GM12878 (cell line): ENCODE results near the gene CXCL13.

Source experiments
- ASH2L ChIP-seq: fragments of 300-600, 200-600 bp; sonication (generic); IDR thresholded peaks from 2 replicates; pipeline ENCODE4 v1.6.1; 2017; ENCODE audit warnings: low read depth, mild to moderate bottlenecking, borderline replicate concordance
- CREB1 ChIP-seq: IDR thresholded peaks from 2 replicates; pipeline ENCODE4 v1.6.1; 2012; ENCODE audit warnings: low read depth, mild to moderate bottlenecking, inconsistent platforms
- CTCF ChIP-seq, 3 experiments: IDR thresholded peaks in 2 of 3; conservative IDR thresholded peaks in 1 of 3; 2 replicates each; pipeline ENCODE4 v1.5.1; 2011; ENCODE audit warnings: low read depth in 3 of 3, low read length in 3 of 3, mild to moderate bottlenecking in 3 of 3, control low read depth in 2 of 3, moderate library complexity in 2 of 3, inconsistent platforms in 1 of 3, mixed read lengths in 1 of 3; ENCODE audit not compliant: control insufficient read depth in 2 of 3, insufficient read depth in 1 of 3; ENCODE audit errors: extremely low read depth in 1 of 3
- EZH2 ChIP-seq: IDR thresholded peaks from 2 replicates; pipeline ENCODE4 v1.6.1; 2012; ENCODE audit warnings: low read depth, mild to moderate bottlenecking, control low read depth, inconsistent platforms, low read length, borderline replicate concordance; ENCODE audit not compliant: control insufficient read depth
- HDAC2 ChIP-seq: fragments of 200-600 bp; sonication (generic); IDR thresholded peaks from 2 replicates; pipeline ENCODE4 v1.6.1; 2017
- MAX ChIP-seq: IDR thresholded peaks from 2 replicates; pipeline ENCODE4 v1.6.1; 2012; ENCODE audit warnings: low read depth, low read length, improper control_type of control experiment
- POLR2A ChIP-seq: IDR thresholded peaks from 2 replicates; pipeline ENCODE4 v1.6.1; 2011; ENCODE audit warnings: low read depth, mild to moderate bottlenecking, low read length
- TAF1 ChIP-seq: IDR thresholded peaks from 2 replicates; pipeline ENCODE4 v1.6.1; 2011; ENCODE audit warnings: mild to moderate bottlenecking, low read depth, low read length, borderline replicate concordance
- TCF3 ChIP-seq: IDR thresholded peaks from 2 replicates; pipeline ENCODE4 v1.6.1; 2012; ENCODE audit warnings: low read depth, mild to moderate bottlenecking, low read length, borderline replicate concordance; ENCODE audit not compliant: insufficient read depth
- ZBTB33 ChIP-seq: fragments of 450-650 bp; IDR thresholded peaks from 2 replicates; pipeline ENCODE4 v1.6.1; 2017; ENCODE audit warnings: mild to moderate bottlenecking

GRCh38 chr4:77581724-77582123 is 23.9 kb upstream of the CXCL13 start:
- no peak for TF ChIP-seq CTCF (IDR thresholded peaks at IDR 0.05 in 2 of 3, conservative IDR thresholded peaks at IDR 0.05 in 1 of 3; ENCODE audit: control insufficient read depth in 2 of 3, extremely low read depth in 1 of 3, insufficient read depth in 1 of 3, low read depth in 3 of 3, low read length in 3 of 3)
- no peak for TF ChIP-seq TCF3
- TF ChIP-seq TAF1 = no peak
- TF ChIP-seq ASH2L = no peak
- TF ChIP-seq HDAC2 = no peak
- TF ChIP-seq EZH2 = no peak
- no peak for TF ChIP-seq MAX
- TF ChIP-seq CREB1 = no peak
- no peak for TF ChIP-seq ZBTB33
- no peak for TF ChIP-seq POLR2A
